Mammary epithelial cell (primary cell): ENCODE measurements around the gene TGFBR3L.

Source experiments
- EZH2 ChIP-seq: IDR thresholded peaks from 2 replicates; pipeline ENCODE4 v1.6.1; 2012; ENCODE audit warnings: low read length, inconsistent platforms, borderline replicate concordance
- TF ChIP-seq, protein P1 (sequence below), 2 donors: IDR thresholded peaks in 1 of 2; conservative IDR thresholded peaks in 1 of 2; 2 replicates each; pipeline ENCODE4 v1.5.1; 2011 to 2012; ENCODE audit warnings: inconsistent platforms in 2 of 2, low read length in 2 of 2, mild to moderate bottlenecking in 2 of 2, control low read depth in 1 of 2, low read depth in 1 of 2; ENCODE audit not compliant: insufficient read depth in 1 of 2; ENCODE audit errors: extremely low read depth in 1 of 2

DNA sequence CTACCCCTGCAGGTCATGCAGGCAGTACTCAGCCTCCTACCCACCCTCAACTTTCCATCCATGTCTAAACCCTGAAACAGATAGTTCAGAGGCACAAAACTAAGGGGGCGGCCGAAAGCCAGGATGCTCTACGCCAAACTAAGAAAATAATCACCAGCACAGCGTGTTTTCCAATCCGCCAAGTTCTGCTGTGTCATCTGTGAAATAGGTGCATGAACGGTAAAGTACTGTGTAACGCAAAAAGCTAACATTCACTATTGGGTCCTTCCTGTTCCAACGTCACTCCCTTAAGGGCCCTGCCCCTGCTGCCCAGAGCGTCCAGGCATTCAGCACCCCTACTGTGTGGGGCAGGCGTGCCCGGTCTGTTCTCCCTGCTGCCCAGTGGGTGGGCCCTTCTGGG, 41.1 kb downstream of the TGFBR3L start:
- TF ChIP-seq, protein P1, sequence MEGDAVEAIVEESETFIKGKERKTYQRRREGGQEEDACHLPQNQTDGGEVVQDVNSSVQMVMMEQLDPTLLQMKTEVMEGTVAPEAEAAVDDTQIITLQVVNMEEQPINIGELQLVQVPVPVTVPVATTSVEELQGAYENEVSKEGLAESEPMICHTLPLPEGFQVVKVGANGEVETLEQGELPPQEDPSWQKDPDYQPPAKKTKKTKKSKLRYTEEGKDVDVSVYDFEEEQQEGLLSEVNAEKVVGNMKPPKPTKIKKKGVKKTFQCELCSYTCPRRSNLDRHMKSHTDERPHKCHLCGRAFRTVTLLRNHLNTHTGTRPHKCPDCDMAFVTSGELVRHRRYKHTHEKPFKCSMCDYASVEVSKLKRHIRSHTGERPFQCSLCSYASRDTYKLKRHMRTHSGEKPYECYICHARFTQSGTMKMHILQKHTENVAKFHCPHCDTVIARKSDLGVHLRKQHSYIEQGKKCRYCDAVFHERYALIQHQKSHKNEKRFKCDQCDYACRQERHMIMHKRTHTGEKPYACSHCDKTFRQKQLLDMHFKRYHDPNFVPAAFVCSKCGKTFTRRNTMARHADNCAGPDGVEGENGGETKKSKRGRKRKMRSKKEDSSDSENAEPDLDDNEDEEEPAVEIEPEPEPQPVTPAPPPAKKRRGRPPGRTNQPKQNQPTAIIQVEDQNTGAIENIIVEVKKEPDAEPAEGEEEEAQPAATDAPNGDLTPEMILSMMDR (conservative IDR thresholded peaks at IDR 0.05 in 1 of 2, IDR thresholded peaks at IDR 0.05 in 1 of 2; ENCODE audit: extremely low read depth in 1 of 2, insufficient read depth in 1 of 2, low read depth in 1 of 2, low read length in 2 of 2) = no peak
- no peak for TF ChIP-seq EZH2
